Stimulated activated CD4-positive, alpha-beta T cell treated with anti-CD3 and anti-CD28 coated beads, Interleukin-2, amount 100 ng/mL, for 4 hours (primary cell): Measurements from ENCODE around the gene TENM3.

Experiments used
- DNase-seq: peaks from one replicate; pipeline ENCODE4 v3.0.0-alpha.2; 2020; ENCODE audit warnings: low read depth

TENM3 gene

DNA sequence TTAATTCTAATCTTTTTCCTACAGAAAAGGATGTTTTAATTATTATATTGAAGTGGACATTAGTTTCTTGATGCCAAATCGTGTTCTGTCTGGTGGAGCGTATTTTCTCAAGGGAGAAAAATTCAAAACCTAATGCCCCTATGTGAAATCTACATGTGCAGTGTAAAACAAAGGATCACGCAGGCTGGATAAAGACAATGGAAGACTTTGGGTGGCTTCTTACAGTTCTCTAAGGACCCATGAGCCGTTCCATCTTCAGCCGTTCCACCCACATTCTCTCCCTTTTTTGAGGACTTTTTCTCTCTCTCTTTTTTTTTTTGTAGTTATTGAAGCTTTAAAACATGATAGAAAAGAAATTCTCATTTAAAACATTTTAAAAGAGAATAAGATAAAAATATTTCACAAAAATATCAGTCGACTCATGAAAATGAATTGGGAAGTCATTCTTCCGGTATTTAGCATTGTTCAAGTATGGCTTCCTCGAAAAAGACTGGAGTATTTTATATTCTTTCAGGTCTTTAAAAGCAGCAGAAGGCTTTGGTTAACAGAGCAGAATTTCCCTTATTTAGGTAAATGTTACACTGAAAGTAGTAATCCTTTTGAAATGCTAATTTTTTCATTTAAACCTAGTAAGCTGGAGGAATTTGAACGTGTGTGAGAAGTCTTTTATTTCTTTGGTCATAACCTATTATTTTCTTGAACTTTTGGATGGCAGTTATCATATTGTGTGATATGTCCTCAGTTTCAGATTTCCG, 11.0 kb downstream of the TENM3 start:
- DNase-seq, result no peak

DNA sequence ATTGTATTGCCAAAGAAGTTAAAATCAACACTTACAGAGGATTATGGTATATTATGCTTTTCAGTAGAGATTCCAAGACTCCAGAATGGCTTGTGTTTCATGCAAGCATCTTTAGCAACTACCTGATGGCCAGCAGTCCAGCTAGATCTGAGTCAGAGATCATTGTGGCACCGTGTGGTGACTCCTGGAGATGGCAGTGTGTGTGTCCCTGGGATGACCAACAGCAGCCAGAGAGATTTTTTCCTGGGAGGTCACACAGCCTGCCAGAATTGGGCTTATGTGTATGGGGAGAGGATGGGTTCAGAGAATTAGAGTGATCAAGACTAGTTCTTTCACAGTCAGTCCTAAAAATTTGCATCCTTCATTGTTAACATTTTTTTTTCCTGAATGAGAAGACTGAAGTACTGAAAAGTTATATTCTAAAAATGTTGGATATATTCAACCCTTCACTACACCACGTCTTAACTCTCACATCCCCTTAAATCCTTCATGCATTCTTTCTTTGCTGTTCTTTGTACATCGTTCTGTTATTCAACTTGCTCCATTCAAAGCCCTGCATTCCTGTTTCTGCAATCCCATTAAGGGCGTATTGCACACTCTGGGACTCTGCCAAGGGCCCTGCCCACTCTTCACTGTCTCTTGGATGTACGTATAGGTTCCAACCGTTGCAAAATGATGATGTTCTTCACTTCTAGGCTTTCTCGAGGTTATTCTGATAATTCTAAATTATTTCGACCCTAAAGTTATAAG, 12.4 kb downstream of the TENM3 start:
- no peak for DNase-seq

GRCh38 chr4:182257016-182257415, 13.8 kb downstream of the TENM3 start:
- no peak for DNase-seq

DNA sequence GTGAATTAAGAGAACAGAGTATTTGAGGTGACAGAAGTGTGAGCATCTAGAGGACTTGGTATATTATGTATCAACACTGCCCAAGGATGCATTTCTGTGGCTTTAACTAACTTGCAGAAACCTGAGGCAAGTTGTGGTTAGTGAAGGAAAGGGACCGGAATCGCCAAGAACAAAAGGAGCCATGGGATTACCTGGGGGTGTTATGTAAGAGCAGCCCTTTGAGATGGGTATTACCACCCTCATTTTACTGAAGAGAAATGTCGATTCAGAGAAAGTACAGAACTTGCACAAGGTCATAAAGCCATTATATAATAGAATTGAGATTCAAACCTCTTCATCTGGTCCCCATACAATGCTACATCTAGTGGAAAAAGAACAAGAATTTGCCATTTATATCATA, 14.3 kb downstream of the TENM3 start:
- no peak for DNase-seq

DNA sequence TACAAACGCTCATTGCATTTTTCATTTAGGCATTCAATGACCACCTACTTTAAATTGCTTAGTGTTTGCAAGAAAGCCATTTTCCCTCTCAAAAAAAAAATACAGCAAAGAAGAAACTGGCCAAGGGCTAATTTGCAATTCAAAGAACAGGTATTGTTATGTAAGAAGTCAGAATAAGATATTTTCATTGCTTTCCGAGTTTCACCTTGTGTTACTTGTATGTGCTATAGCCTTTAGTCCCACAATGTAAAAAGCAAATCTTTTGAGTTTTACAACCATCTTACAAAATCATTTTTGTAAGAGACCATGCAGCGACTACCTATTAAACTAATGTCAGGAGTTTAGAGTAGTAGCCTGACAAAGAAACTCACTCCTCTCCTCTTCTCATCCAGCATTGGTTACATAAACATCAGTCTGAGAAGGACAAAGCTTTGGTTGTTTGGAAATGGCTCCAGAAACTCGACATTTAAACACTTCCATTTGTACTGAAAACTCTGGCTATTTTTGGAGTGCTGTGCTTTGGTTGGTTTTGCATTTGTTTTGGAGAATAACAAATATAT, 15.3 kb downstream of the TENM3 start:
- no peak for DNase-seq

GRCh38 chr4:182261651-182262223, 18.5 kb downstream of the TENM3 start:
- no peak for DNase-seq

DNA sequence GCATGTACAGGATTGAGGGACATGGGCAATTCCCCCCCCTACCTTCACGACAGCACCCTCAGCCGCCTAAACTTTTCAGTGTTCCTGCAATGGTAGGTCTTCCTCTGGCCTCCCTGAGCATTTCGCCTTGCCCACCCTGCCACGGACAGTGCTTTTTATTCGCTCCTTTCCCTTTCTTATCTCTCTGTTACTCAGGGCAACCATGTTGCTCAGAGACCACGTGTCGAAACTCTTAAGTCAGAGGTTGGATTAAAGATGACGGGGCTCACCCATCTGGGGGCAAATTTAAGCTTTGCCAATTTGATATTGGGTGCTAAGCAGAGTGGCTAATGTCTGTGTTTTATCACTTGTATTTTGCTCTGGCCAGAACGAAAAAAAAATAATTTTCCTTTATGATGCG, 20.4 kb downstream of the TENM3 start:
- no peak for DNase-seq

DNA sequence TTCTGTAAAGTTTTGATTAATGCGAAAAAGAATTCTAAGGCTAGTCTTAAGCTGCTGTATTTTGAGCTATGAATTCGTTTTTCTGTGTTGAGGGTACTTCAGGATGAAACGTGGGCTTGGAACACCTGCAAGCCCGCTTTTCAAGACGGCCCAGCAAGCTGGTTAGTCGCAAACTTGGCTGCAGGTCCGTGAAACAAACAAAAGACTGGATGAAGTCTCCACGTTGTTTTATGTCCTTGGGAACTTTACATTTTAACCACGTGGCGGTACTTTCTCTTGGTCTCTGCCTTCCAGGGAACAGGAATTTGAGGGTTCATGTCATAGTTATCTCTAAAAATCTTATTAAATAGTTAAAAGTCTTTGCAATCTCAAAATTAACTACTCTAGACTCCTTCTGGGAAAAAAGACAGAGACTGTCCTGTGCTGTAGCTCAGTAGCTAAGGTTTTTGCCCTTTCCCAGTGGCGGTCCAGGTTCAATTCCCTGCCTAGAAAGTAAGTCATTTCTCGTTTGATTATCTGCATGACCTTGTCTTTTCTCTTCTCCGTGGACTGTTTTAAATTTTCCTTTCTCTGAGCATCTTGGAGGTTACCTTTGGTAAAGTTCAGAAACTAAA, 21.0 kb downstream of the TENM3 start:
- no peak for DNase-seq

- no peak for DNase-seq
These were observed 22.7 kb downstream of the TENM3 start for GRCh38 chr4:182265881-182266280.

GRCh38 chr4:182267048-182267447, 23.8 kb downstream of the TENM3 start:
- no peak for DNase-seq

GRCh38 chr4:182268966-182269365, 25.8 kb downstream of the TENM3 start:
- no peak for DNase-seq

DNA sequence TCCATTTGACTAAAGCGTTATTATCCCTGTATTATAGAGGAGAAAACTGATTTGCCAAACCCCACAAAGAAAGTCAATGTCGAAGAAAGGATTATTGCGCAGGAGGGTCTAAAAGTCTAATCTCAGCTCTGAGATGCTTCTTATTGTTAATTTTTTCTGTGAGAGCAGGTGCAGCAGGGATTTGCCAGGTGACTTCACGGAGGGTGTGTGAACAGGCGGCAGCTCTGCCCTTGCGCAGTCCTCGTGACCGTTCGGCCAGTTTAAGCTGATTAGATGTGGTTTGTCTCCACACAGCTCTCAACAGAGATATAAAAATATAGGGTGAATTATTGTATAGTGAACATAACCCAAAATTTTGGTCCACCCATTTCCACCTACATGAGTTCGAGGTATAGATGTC, 28.5 kb downstream of the TENM3 start:
- DNase-seq, result no peak

GRCh38 chr4:182272151-182272550, 28.9 kb downstream of the TENM3 start:
- DNase-seq, result no peak

DNA sequence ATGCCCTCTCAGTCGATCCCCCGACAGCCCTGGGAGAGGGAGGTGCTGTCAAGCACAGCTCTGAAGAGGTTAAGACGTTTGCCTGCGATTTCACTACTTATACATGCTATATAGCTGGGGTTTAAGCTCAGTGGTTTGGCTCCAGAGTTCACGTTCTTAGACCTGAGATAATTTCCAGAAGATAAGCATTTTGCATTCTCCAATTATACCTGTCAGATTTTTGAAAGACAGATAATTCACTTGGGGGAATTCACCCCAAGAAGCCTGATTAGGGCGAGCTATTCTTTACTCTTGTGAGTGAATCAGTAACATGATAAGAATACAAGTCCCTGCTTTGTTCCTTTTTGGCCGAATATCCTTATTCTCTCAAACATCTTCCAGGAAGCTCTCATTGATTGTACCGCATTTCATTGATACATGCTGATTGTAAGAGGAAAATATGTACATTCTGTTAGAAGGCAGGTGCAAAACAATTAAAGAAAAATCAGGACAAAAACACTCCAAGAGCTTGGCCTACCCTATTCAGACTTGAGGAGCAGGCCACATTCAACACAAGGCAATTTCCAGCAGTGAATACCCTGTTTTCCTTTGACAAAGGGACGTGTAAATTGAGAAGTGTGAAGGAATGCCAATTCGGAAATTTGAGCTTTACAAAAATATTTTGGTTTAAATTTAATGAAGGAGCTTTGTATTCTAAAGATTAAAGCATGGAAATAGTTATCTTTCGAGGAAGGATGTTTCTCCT, 30.2 kb downstream of the TENM3 start:
- no peak for DNase-seq

GRCh38 chr4:182276210-182277109, 33.3 kb downstream of the TENM3 start:
- no peak for DNase-seq

DNA sequence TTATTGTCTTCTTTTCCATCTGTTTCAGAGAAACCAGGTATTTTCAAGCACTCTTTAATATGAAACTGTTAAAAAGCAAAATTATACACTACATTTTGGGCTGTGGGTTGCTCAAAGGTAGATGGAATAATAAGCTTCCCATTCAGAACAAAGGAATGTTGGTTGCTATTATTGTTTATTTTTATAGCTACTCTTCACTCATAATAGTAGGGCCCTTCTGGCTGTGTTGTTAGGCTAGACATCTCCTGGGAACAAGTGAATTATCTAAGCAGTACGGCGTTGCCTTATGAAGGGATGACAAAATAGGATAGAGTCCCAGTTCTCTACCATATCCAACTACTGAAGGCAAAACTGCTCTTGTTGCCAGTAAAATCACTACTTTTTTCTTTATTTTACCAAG, 34.2 kb downstream of the TENM3 start:
- no peak for DNase-seq

DNA sequence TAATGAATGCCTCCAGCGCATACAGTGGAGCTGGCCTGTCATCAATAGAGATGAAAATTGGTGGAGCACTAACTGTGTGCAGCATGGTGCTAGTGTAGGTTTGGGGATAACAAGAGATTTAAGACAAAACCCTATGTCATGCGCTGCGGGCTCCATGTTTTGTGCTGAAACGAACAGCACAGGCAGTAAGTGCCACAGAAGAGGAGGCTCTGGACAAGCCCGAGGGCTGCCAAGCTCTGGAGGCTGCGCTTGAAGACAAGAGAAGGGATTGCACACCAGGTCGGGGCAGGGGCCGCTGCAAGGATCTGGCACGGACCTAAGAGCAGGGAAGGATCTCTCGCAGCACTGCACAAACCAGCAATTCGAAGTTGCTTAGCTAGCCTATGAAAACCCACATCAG, 35.5 kb downstream of the TENM3 start:
- DNase-seq, result no peak

DNA sequence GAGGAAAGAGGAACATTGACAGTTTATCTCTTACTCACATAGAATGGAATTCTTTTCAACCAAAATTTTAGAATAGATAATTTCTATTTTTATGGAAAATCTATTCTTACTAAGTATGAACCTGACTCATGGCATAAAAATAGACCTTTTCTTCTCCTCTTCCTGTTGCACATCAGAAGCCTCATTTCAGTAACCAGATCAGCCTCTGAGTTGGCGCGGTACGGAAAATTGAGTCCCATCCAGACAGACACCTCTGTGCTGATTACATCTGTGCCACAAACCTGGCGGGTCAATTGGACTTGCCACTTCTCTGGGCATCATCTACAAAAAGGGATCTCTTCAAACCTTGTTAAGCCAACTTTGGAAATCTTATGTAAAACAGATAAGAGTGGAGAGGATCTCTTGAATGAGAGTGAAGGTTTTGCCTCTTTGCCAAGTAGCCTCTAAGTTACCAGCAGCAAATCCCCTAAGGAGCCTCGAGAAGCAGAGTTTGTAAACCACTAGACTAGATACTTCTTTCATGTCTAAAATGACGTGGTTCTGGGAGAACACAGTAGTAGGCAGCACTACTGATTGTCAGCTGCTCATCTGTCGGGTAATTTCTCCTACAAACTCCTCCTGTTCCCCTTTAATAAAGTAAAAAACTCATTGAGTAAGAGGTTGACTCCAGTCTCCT, 37.4 kb downstream of the TENM3 start:
- DNase-seq, result no peak

DNA sequence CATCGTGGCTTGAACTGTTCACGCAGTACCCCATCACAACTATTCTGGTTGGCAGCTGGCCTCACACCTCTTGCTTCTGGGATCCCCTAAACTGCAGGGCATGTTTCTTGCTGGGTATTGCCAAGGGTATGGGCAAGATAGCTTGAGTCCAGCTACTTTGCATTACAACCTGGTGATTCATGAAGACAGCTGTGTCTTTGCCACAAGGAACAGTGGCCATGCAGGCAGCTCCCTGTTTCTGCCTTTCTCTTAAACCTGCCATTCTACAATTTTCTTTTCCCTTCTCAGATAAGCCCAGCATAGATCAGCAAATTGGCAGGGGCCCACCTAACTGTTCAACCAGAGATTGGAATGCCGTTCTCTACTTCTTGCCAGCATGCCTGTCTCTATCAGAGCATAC, 42.8 kb downstream of the TENM3 start:
- no peak for DNase-seq

- no peak for DNase-seq
These were observed 43.7 kb downstream of the TENM3 start for GRCh38 chr4:182286931-182287330.
